Measurements from ENCODE around the gene SNX8. TPM values are rescaled to one million over a fixed set of nuclear protein-coding genes. Genes with fewer than 3 reads are reported as not detected.
A peak's percentile ranks its signal among the peaks of the same experiment; 100 is the strongest.

The SNX8 gene
- total RNA-seq, 2 experiments from 2014 or later: 12.1 to 42.0 TPM

GRCh38 chr7:2247141-2247995, 66.9 kb downstream of the SNX8 start:
- peak; percentile 51 for DNase-seq (ENCODE audit: low spot score)
- Histone ChIP-seq H4K20me1 (ENCODE audit: insufficient read depth, low read length) (0 out of 2 replicates have a peak, but pooled peaks cover 5% of the 10 kb centered on the region), H3K4me3 (ENCODE audit: low read depth, low read length, poor library complexity, severe bottlenecking) (no peak overlapping the region), H3K36me3 (ENCODE audit: insufficient read depth, low read length) (peaks cover 16% of the 10 kb centered on the region; the same call in 1 of the 2 replicates), H3K9me2 (ENCODE audit: insufficient read depth, low read length) (no peaks in the 10 kb centered on the region), H3K79me2 (ENCODE audit: insufficient read depth, low read depth, low read length) (no peaks in the 10 kb centered on the region), H3K4me1 (ENCODE audit: insufficient read depth, low read length, poor library complexity, severe bottlenecking) (peaks cover 12% of the 10 kb centered on the region), H3K4me2 (ENCODE audit: low read length) (no peak overlapping the region), H3K27ac (ENCODE audit: low read depth, low read length, poor library complexity, severe bottlenecking) (no peak overlapping the region), H3K9me3 (ENCODE audit: low read length) (no peaks in the 10 kb centered on the region), H2AFZ (ENCODE audit: low read length) (no peak overlapping the region)
- TF ChIP-seq CTCF (conservative IDR thresholded peaks at IDR 0.05; ENCODE audit: low read length) (peak; percentile 82), EZH2phosphoT487 (IDR thresholded peaks at IDR 0.05; ENCODE audit: borderline replicate concordance, low read depth, low read length) (no peak)
- BruUV-seq (replicated peaks): no TSS peak
- CTCF ChIA-PET (ENCODE audit: unreplicated experiment): no interaction called here
- POLR2A ChIA-PET: no interaction called here
- intact Hi-C loops (cut with micrococcal nuclease; ENCODE audit: unreplicated experiment): no loop called here

GRCh38 chr7:2245883-2246675, 68.2 kb downstream of the SNX8 start:
- intact Hi-C loops (cut with micrococcal nuclease; ENCODE audit: unreplicated experiment): no loop called here
- H4K20me1 ChIP-seq (ENCODE audit: insufficient read depth, low read length): 0 out of 2 replicates have a peak, but pooled peaks cover 5% of the 10 kb centered on the region
- POLR2A ChIA-PET: no interaction called here
- BruUV-seq (replicated peaks): no TSS peak
- DNase-seq (ENCODE audit: low spot score): no peak
- H3K79me2 ChIP-seq (ENCODE audit: insufficient read depth, low read depth, low read length): peaks cover 9% of the 10 kb centered on the region
- TF ChIP-seq EZH2phosphoT487 (IDR thresholded peaks at IDR 0.05; ENCODE audit: borderline replicate concordance, low read depth, low read length) (no peak), CTCF (conservative IDR thresholded peaks at IDR 0.05; ENCODE audit: low read length) (no peak)
- H3K9me2 ChIP-seq (ENCODE audit: insufficient read depth, low read length): no peaks in the 10 kb centered on the region
- H3K4me2 ChIP-seq (ENCODE audit: low read length): no peak overlapping the region
- CTCF ChIA-PET (ENCODE audit: unreplicated experiment): no interaction called here
- H2AFZ ChIP-seq (ENCODE audit: low read length): no peak overlapping the region
- H3K4me3 ChIP-seq (ENCODE audit: low read depth, low read length, poor library complexity, severe bottlenecking): no peak overlapping the region
- no peak overlapping the region for H3K27ac ChIP-seq (ENCODE audit: low read depth, low read length, poor library complexity, severe bottlenecking)
- peaks cover 9% of the 10 kb centered on the region; the same call in 1 of the 2 replicates for H3K36me3 ChIP-seq (ENCODE audit: insufficient read depth, low read length)
- H3K4me1 ChIP-seq (ENCODE audit: insufficient read depth, low read length, poor library complexity, severe bottlenecking): peaks cover 15% of the 10 kb centered on the region
- no peaks in the 10 kb centered on the region for H3K9me3 ChIP-seq (ENCODE audit: low read length)

Measured in OCI-LY7 (cell line).